ENCODE results near the gene ALPP. TPM values are rescaled to one million over a fixed set of nuclear protein-coding genes. Genes with fewer than 3 reads are reported as not detected.
"Not testable (repeated sequence)": the region's sequence is repeated elsewhere in the genome, so short reads cannot be mapped to it uniquely, and the experiment has no call there.

The ALPP gene
- not detected for polyA plus RNA-seq (2013, experiment 1 of 2; ENCODE audit: insufficient read length)
- polyA plus RNA-seq (2013, experiment 2 of 2; ENCODE audit: insufficient read length): not detected

DNA sequence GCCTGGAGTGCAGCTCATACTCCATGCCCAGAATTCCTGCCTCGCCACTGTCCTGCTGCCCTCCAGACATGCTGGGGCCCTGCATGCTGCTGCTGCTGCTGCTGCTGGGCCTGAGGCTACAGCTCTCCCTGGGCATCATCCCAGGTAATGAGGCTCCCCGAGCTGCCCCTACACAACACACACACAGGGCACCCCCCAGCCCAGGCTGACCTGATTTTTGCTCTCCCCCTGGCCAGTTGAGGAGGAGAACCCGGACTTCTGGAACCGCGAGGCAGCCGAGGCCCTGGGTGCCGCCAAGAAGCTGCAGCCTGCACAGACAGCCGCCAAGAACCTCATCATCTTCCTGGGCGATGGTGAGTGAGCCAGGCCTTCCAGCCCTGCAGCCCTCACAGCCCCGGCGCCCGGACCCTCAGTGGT is at the start of gene ALPP:
Gene ALPP (plus strand): TSS at position 17 of the 417 bp plus-strand sequence. CDS start 52 bp downstream, at position 69.
- DNase-seq: not testable (repeated sequence)

DNA sequence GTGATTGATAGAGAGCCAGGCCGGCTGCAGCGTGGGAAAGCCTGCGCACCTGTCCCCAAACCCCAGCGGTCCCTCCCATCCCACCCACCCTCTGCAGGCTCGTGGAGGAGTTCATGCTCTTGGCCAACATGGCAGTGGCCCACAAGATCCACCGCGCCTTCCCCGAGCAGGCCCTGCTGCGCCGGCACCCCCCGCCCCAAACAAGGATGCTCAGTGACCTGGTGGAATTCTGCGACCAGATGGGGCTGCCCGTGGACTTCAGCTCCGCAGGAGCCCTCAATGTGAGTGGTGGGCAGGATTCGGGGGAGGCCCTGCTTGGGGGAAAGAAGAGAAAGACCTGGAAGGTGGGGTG is 48.9 kb upstream of the ALPP start:
- no peak for DNase-seq

DNA sequence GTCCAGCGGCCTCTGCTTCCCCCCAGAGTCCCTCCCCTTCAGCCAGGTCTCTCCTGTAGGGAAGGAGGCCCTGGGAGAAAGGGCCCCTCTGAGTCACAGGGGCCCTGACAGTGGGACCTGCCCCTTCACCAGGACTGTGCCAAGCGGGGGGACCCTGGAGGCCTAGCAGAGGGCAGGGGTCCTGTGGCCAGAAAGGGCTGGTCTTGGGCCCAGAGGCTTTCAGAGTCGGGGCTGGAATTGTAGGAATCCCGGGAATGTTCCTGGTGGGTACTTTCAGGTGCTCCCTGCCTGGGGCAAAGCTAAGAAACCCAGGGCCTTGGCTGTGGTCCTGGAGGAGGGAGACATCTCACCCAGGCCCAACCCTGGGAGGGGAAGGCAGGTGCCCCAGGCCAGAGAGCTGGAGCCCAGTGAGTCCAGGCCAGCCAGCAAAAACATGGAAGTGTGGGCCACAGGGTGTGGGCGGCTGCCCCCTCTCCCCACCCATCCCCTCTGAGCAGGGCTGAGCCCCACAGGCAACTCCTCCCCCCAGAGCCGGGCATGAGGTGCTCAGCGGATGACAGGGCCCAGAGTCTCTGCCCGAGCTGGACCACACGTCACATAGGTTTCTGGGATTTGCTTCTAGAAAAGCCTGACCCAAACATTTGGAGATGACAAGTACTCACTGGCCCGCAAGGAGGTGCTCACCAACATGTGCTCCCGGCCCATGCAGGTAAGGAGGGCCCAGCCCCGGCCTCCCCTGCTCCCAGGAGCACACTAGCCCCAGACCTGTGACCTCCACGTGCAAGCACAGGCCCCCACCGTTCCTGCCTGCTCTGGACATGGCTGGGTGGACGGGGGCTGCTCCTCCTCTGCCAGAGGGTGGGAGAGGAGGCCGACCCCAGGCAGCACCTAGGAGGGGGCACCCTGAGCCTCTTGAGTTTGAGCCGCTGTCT is 48.2 kb upstream of the ALPP start:
- DNase-seq: no peak

DNA sequence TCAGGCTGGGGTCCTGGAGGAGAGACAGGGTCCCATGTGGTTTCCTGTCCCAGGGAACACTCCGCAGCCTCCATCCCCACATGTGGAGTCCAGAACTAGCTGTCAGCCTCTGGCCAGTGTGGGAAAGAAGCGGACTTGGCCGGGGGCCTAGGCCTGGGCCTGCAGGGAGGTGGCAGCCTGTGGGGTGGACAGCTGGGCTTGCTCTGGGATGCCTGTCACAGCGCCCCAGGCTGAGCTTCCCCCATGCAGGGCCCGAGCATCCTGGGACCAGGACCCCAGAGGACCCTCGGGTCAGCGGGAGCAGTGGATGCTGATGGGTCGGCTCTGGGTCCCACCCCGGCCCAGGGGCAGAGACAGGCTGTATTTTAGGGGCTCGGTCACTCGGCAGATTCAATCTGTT is 47.5 kb upstream of the ALPP start:
- not testable (repeated sequence) for DNase-seq

DNA sequence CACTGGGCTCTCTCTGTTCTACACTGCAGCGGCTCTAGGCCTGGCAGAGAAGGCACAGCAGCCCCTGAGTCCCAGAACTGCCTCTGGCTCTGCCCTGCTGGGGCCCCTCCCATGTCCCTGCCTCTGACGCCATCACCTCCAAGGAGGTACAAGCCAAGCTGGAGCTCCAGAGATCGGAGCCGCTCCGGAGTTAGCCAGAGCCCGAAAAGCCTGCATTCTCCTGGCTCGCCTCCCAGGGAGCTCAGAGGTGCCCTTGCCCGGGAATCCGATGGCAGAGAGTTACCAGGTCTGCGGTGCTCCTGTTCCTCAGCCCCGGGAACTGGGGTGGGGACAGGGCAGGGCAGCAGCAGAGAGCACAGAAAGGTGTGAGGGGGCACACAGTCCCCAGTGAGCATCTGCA is 46.9 kb upstream of the ALPP start:
- not testable (repeated sequence) for DNase-seq

DNA sequence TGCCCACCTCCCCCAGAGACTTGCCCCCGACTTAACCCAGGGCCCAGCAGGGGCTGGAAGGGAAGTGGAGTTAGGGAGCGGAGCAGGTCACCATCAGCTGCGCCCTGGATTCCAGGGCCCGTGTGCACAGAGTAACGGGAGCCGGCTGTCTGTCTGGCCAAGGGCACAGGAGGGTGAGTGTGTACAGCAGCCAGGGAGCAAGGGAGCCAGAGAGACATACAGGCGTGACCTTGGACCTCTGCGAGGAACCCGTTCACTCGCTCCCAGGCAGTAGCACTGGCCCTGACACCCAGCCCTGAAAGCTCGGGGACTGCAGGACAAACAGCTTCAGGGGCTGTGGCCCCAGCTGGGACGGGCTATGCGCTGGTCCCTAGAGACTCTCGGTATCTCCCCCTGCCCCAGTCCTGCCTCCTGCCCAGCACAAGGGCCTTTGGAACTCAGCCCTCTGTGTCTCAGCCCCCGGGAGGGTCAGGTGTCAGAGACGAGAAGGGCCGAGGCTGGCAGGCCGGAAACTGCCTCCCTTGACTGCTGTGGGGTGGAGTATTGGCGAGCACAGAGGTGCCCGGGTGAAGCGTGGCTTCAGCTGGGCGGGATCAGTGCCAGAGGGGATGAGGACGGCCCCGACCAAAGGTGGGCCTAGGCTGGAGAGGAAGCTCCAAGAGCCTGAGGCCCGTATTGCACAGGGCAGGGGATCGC is 46.2 kb upstream of the ALPP start:
- DNase-seq: not testable (repeated sequence)

DNA sequence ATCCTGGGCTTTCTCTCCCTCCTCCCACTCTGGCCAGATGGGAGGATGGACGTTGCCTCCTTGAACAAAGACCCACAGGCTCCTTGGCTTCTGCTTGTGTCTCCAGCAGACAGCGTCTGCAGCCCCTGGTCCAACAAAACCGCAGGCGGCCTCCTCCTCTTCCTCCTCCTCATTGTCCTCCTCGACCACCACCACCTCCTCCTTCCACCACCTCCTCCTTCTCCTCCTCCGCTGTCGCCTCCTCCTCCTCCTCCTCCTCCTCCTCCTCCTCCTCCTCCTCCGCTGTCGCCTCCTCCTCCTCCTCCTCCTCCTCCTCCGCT is 45.7 kb upstream of the ALPP start:
- DNase-seq: no peak

DNA sequence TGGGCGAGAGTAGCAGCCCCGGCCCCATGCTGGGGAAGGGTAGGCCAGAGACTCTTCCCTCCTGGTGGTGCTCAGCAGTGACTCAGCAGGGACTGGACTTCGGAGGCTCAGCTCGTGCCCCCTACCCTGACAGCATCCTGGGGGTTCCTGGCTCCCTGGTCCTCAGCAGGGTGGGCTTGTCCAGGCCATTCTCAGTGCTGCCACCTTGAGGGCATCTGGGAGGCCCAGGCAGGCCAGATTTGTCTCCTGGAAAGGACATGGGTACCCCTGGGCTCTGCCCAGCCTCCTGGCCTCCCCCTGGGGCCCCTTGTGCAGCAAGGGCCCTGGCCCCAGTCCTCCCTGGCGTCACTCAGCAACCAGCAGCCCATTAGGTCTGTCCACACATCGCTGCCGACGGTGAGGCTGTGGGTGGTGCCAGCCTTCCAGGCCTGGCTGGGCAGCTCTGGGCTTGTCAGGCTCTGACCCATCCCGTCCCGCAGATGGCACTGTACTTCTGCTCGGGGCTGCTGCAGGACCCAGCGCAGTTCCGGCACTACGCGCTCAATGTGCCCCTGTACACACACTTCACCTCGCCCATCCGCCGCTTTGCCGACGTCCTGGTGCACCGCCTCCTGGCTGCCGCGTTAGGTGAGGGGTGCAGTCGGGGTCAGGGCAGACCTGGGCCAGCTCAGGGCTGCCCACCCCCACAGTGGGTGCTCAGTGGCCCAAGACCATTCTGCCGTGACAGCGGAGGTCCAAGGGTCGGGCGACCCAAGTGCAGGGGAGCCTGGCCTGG is 45.0 kb upstream of the ALPP start:
- DNase-seq: no peak

DNA sequence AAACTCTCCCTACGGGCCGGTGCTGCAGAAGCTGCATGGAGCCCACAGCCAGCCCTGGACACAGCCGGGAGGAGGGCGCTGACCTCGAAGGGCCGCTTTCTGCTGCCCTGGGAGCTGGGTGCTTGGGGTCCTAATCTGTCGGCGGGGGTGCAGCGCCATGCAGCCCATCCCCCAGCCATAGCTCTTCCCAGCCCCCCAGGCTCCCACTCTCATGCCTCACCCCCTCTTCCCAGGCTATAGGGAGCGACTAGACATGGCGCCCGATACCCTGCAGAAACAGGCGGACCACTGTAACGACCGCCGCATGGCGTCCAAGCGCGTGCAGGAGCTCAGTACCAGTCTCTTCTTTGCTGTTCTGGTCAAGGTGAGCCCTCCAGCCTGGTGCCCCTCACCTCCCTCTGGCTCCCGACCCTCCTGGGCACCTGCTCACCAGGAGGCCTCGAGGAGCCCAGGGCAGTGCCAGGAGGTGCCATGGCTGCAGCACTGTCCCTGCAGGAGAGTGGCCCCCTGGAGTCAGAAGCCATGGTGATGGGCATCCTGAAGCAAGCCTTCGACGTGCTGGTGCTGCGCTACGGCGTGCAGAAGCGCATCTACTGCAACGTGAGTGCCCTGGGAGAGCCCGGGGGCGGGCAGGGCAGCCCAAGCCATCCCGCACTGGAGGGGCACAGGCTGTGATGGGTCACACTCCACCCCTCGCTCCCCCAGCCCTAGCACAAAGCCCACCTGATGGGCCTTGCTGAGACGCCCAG is 44.2 kb upstream of the ALPP start:
- DNase-seq: not testable (repeated sequence)

DNA sequence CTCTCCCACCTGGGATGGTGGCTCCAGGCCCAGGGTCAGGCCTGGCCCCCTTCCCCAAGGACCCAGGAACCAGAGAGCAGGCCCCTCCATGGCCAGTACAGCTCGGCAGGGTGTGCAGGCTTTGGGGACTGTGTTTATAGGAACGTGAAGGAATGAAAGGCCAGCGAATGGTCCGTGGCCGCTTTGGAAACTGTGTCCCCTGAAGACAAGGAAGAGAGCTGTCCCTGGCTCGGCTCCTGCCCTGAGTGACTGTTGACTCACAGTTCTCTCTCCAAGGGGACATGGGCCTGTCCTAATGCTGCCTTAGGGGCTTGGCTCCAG is 43.7 kb upstream of the ALPP start:
- not testable (repeated sequence) for DNase-seq

DNA sequence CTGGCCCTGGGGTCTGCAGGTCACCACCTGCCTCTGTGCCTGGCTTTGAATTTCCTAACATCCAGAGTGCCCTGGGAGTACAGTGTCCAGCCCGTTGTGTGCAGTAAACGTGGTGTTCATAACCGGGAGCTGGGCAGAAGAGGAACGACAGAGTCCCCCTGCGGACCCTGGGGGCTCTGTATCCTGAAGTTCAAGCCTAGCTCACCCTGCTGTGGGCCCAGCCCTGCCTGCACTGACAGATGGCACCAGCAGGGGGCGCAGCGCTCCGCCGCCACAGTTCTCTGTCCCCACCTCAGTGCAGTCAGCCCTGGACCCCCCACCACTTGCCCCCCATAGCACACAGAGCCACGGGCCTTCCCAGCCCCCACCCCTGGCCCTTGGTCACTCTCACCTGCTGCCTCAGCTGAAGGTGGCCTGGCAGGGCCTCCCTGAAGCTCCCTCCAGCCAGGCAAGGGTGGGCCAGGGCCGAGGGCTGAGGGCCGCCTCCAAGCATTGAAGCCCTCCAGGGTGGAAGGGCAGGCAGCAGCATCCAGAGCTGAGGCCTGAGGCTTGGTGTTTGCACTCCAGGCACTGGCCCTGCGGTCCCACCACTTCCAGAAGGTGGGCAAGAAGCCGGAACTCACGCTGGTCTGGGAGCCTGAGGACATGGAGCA is 43.2 kb upstream of the ALPP start:
- DNase-seq: not testable (repeated sequence)

DNA sequence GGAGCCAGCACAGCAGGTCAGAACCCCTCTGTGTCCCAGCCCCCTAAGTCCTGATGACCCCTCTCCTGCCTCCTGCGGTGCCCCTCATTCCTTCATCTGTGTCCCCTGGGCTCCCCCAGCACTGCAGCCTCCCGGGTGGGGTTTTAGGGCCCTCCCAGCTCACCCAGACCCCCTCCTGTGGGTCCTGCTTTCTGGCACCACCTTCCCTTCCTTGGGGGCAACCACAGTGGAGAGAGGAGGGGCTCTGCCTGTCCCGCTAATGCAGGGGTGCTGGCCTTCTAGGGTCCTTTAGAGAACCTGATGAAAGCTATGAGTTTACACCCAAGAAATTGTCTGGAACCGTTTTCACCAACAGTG is 42.7 kb upstream of the ALPP start:
- DNase-seq: no peak

DNA sequence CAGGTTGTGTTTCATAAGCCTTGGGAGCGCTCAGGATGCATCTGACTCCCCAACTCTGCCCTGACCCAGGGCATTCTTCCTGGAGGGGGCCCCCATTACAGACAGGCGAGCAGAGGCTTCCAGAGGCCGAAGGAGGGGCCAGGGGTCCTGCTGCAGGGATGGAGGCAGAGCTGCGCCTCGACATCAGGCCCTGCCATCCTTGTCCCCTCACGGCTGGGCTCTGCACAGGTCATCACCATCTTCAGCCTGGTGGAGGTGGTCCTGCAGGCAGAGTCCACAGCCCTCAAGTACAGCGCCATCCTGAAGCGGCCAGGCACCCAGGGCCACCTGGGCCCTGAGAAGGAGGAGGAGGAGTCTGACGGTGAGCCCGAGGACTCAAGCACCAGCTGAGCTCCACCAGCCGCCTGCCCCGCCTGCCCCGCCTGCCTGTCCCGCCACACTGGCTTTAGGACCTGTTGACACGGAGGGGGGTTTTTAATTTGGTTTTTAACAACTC is 42.3 kb upstream of the ALPP start:
- DNase-seq: no peak

DNA sequence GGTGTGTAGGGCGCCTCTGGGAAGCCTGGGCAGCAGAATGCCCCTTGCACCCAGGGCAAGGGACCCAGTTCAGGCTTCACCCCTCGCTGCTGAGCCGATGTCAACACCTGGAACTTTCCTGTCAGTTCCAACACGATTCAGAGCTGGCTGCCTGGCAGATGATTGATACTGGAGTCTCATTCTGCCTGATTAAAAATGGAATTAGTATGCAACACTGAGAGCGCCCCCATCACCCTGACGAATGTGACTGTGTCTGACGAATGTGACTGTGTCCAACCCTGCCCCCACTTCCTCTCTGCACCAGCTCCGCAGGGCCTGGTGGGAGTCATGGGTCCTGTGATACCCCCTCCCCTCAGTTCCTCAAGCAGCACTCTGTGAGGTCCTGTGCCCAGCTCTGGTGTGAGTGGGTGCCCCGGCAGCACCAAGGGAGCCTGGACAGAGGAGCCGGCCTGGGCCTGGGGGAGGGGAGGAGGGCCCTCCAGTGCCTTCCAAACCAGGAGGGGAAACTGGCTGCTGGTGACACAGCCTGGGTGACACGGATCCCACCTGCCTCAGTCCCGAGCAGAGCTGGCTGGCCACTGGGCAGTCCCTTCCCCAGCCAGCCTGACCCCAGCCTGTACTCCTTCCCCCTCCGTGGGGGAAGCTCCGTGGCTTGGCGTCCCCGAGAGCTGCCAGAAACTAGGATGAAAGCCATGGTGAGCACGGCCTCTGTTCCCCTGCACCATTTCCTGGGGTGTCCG is 41.4 kb upstream of the ALPP start:
- DNase-seq: no peak

DNA sequence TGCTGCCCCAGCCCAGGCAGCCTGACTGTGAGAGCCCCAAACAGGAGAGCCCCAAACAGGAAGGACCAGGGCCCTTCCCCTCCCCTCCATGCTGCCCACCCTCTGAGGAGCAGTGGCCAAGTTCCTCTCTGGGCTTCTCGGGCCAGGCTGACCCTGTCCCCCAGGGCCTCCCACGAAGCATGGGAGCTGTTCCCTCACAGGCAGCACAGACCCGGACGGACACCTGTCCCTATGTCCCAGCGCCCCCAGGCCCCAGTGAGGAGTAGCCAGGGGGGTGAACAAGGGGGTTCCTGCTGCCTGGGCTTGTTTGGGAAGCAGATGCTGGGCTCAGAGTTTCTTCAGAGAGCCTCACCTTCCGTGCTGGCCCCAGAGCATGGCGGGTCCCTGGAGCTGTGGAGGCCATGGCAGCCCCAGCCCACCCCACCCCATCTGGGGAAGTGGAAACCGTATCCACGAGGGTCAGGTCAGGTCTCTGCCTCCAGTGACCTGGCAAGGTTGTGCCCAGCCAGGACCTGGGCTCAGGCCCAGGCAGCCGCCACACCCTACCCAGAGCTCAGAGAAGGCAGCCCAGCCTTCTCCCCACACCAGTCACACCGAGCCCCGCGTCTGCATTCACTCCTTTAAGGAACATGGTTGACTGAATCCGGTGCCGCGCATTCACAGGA is 40.3 kb upstream of the ALPP start:
- not testable (repeated sequence) for DNase-seq

DNA sequence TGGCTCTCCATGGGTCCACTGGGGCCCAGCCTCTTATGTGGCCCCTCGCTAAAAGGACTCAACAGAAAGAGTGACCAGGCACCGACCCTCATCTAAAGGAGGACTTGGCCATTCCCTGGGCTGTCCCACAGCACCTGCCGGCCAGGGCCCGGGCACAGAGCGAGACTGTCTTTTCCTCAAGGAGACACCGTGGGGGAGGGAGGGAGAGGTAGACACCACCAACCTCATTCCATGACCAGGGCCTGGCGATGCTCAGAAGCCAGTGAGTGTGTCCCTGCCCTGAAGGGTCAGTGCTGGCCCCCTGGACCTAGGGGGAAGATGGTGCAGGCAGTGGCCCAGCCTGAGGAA is 39.8 kb upstream of the ALPP start:
- no peak for DNase-seq

DNA sequence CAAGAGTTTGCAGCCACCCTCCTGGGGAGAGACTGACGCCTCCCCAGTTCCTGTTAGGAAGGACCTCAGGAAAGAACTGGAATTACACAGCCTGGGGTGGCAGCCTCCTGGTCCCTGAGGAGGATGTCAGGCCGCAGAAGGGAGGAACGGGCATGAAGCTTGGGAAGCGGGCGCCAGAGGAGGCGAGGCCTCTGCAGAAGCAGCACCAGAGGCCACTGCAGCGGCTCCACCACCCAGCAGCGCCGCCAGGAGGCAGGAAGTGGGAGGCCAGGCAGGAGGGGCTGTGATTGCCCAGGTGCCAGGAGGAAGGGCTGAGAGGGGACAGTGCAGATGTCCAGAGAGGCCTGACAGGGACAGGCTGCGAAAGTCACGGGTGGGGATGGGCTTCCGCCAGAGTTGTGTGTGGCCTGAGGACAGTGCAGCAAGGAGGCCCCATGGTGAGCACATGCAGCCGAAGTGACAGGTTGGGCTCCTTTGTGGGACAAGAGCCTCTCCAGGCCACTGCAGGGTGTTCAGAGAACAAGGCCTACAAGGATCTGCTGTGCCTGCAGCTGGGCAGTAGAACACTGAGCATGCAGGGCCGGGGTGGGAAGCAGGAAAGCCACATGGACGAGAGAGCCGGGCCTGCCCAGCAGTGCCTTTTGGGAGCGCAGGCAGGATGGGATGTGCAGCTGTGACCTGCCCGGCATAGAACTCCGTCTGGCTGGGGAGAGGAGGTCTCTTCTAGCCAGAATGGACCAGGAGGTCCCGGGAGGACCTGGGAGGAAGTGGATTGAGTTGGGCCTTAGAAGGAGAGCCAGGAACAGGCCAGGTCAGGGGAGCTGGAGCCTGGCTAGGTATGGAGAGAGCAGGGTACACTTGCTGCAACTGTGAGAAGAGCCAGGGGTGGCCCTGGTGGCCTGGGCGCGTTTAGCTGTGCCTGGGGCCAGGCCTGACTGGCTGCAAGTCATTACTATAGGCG is 39.1 kb upstream of the ALPP start:
- DNase-seq: no peak

DNA sequence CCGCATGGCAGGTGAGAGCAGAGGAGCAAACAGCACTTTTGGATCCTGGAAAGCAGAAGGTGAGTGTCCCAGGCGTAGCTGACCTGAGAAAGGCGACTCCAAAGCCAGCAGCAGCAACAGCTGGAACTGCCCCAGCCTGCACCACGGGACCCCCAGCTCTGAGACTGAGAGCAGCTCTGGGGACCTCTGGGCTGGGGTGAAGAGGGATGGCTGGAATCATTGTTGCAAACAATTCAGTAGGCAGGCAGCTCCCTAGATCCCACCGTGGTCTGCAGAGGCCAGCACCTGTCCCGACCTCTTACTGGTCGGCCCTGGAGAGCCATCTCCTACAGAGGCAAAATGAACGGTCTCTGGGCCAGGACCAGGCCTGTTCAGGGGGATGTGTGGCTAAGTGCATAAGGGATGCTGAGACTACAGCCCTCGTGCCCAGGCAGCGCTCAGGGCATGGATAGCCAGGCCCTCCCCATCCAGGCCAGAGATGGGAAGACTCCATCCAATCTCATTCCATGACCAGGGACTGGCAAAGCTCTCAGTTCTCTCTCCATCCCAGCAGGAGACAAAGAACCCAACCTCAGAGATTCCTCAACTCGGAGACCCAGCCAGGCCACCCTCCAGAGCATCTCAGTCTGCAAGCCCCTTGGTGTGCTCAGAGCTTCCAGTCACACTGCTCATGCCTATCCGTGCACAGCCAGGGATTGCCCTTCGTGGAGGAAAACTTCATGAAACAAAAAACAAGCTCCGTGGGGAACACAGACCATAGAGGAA is 38.2 kb upstream of the ALPP start:
- DNase-seq: no peak

Measured in fibroblast of skin of abdomen (primary cell).